ENCODE measurements around the gene KLC4. TPM values are rescaled to one million over a fixed set of nuclear protein-coding genes. Genes with fewer than 3 reads are reported as not detected.
"Not testable (repeated sequence)": the region's sequence is repeated elsewhere in the genome, so short reads cannot be mapped to it uniquely, and the experiment has no call there.

Gene KLC4
- total RNA-seq, 4 donors from 2014 or later, result 23.4 to 41.0 (median 30.4) TPM

GRCh38 chr6:43076464-43077332 lies 17.3 kb downstream of the KLC4 start:
- WGBS, 2 donors, result 2 to 6% methylated on average over 11 of the region's 72 CpGs
- Histone ChIP-seq H3K27me3 (no peaks in the 10 kb centered on the region), H3K36me3 (peaks cover 0 to 9% of the 10 kb centered on the region in 2 donors), H3K4me1 (peaks cover 11 to 13% of the 10 kb centered on the region in 2 donors), H3K9me3 (no peaks in the 10 kb centered on the region), H3K27ac (peak overlapping the region in 2 of 3 donors; percentile 43 to 74), H3K4me3 (replicated peaks in 1 of 3) (peak overlapping the region; percentile 42 to 85 (median 81))
- peak; percentile 62 for DNase-seq
- intact Hi-C loops (cut with DNase I), result no loop called here
- TF ChIP-seq CTCF (IDR thresholded peaks at IDR 0.05) (no peak), POLR2A (IDR thresholded peaks at IDR 0.05) (no peak)

DNA sequence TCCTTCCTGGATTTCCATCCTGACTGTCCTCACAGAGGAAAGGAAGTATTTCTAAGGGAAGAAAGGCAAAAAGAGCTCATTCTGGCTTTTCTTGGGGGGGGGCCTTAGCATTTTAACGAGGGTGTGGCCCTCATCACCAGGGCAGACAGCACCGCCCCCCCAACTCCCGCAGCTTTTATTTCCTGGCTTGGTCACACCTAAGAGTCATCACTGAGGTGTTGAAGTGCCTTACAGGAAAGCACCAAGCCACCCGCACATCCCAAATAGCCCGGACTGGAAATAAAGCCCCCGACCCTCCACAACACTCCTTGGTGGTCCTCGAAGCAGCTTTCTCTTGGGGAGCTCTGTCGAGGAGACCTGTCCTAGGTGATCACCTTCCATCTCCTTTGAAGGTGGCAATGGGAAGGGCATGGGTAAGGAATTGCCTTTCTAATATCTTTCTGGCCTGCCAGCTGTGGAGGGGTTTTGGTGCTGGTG lies 17.9 kb downstream of the KLC4 start:
- intact Hi-C loops (cut with DNase I), result no loop called here
- Histone ChIP-seq H3K27ac (no peak overlapping the region), H3K9me3 (no peaks in the 10 kb centered on the region), H3K36me3 (peaks cover 0 to 9% of the 10 kb centered on the region in 2 donors), H3K27me3 (no peaks in the 10 kb centered on the region), H3K4me3 (replicated peaks in 1 of 3) (peak overlapping the region; percentile 42 to 85 (median 81)), H3K4me1 (peaks cover 11 to 13% of the 10 kb centered on the region in 2 donors)
- no peak for DNase-seq
- TF ChIP-seq CTCF (IDR thresholded peaks at IDR 0.05), result no peak
- WGBS, 2 donors, result 14 to 33% methylated on average over 7 to 8 of the region's 8 CpGs

GRCh38 chr6:43077981-43078511 lies 18.6 kb downstream of the KLC4 start:
- Histone ChIP-seq H3K27ac (no peak overlapping the region), H3K4me1 (peaks cover 11 to 13% of the 10 kb centered on the region in 2 donors), H3K9me3 (no peaks in the 10 kb centered on the region), H3K27me3 (no peaks in the 10 kb centered on the region), H3K36me3 (peaks cover 0 to 5% of the 10 kb centered on the region in 2 donors), H3K4me3 (replicated peaks in 1 of 3) (no peak overlapping the region)
- intact Hi-C loops (cut with DNase I), result no loop called here
- 90 to 94% methylated on average over 5 to 6 of the region's 6 CpGs for WGBS, 2 donors
- DNase-seq, result no peak
- no peak for TF ChIP-seq POLR2A (IDR thresholded peaks at IDR 0.05)
- no peak for TF ChIP-seq CTCF (IDR thresholded peaks at IDR 0.05)

DNA sequence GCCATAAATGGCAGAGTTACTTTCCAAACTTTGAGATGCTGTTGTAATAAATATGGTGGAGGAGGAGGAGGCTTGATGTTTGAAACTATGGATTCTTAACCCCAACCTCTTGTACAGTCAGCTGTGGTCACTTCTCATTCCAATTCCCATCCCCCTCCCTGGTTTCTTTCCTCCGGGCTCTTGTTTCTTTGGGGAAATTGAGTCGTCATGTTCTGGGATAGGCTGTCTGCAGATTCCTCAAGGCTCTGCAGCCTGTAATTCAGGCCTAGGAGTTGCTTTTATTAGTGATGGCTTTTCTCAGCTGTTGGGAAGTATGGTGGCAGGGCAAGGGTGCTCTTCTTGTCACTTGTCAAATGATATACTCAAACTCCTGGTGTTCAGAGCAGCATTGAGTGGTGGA lies 19.3 kb downstream of the KLC4 start:
- H3K4me3 ChIP-seq (replicated peaks in 1 of 3), result no peak overlapping the region
- DNase-seq, result no peak
- H3K27ac ChIP-seq, result no peak overlapping the region
- H3K9me3 ChIP-seq, result no peaks in the 10 kb centered on the region
- intact Hi-C loops (cut with DNase I), result no loop called here
- peaks cover 11 to 13% of the 10 kb centered on the region in 2 donors for H3K4me1 ChIP-seq
- no peak for TF ChIP-seq CTCF (IDR thresholded peaks at IDR 0.05)
- TF ChIP-seq POLR2A (IDR thresholded peaks at IDR 0.05), result no peak
- WGBS, 2 donors, result 81 to 92% methylated on average over 2 of the region's 2 CpGs
- H3K27me3 ChIP-seq, result no peaks in the 10 kb centered on the region
- peaks cover 0 to under 1% of the 10 kb centered on the region in 2 donors for H3K36me3 ChIP-seq

DNA sequence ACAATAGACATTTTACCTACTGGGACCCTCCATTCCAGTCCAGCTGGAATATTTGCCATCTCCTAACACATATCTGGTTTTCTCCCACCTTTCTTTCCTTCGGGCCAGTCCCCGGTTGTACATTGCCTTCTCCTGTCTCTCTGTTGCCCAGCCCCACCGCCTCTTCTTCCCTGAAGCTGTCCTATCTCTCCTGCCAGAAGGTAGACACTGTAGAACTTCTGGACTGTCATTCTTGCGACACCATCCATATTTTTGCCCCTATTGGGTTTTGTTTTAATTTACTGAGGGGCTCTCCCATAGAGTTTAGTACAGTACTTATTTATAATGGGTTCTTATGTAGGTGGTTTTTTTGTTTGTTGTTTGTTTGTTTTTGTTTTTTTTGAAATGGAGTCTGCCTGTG lies 21.6 kb downstream of the KLC4 start:
- DNase-seq, result no peak
- 96% methylated on average over 4 of the region's 4 CpGs for WGBS, 2 donors

DNA sequence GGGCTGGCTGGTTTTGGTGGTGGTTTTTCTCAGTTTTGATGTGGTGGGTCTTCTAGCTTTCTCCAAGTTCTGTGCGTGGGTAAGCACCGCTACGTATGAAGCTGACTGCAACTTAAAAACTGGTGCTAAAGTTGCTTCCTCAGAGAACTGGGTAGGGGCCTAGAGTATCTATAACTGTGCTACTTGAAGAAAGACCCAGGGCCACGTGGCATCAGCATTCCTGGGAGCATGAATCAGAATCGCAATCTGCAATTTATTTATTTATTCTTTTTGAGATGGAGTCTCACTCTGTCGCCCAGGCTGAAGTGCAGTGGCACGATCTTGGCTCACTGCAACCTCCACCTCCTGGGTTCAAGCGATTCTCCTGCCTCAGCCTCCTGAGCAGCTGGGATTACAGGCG lies 22.5 kb downstream of the KLC4 start:
- H3K36me3 ChIP-seq; H3K27ac ChIP-seq; intact Hi-C loops (cut with DNase I); H3K4me1 ChIP-seq; H3K9me3 ChIP-seq; DNase-seq; H3K27me3 ChIP-seq; H3K4me3 ChIP-seq (replicated peaks in 1 of 3): not testable (repeated sequence)
- 91 to 93% methylated on average over 9 of the region's 9 CpGs for WGBS, 2 donors

More for the DNA sequence above, 21.6 kb downstream of the KLC4 start:
- Histone ChIP-seq H3K4me1 (peaks cover 9 to 11% of the 10 kb centered on the region in 2 donors), H3K4me3 (replicated peaks in 1 of 3) (no peak overlapping the region), H3K27me3 (no peaks in the 10 kb centered on the region), H3K27ac (no peak overlapping the region), H3K36me3 (no peaks in the 10 kb centered on the region), H3K9me3 (no peaks in the 10 kb centered on the region)
- no peak for TF ChIP-seq CTCF (IDR thresholded peaks at IDR 0.05)
- TF ChIP-seq POLR2A (IDR thresholded peaks at IDR 0.05), result no peak
- intact Hi-C loops (cut with DNase I), result no loop called here
